SKM-1 treated with dmso at 0.1 percent for 144 hours (cell line): ENCODE data around the gene MRM3.
"Not testable (repeated sequence)": the region's sequence is repeated elsewhere in the genome, so short reads cannot be mapped to it uniquely, and the experiment has no call there.

Experiments used
- DNase-seq: peaks from one replicate; lab custom pipeline; 2025; ENCODE audit not compliant: unreplicated experiment; lab: John Stamatoyannopoulos, UW

Gene MRM3

GRCh38 chr17:781805-782731 lies at the start of gene MRM3, which contains the start of gene GLOD4:
MRM3 (plus strand) TSS chr17:782353; CDS start chr17:782379, 26 bp downstream.
GLOD4 (minus strand) TSS chr17:782280; CDS start chr17:782255, 25 bp downstream.
- DNase-seq, result peak; percentile 30

- no peak for DNase-seq
Observed at GRCh38 chr17:732902-733720, 49.0 kb upstream of the MRM3 start.

- no peak for DNase-seq
Observed at GRCh38 chr17:733743-734142, 48.4 kb upstream of the MRM3 start.

GRCh38 chr17:737561-738113 lies 44.5 kb upstream of the MRM3 start:
- DNase-seq, result no peak

GRCh38 chr17:740240-741017 lies 41.7 kb upstream of the MRM3 start:
- peak; percentile 75 for DNase-seq

- DNase-seq, result no peak
Observed at GRCh38 chr17:742147-742793, 39.9 kb upstream of the MRM3 start.

GRCh38 chr17:743139-743538 lies 39.0 kb upstream of the MRM3 start:
- DNase-seq, result no peak

- DNase-seq, result no peak
Observed at GRCh38 chr17:744937-745336, 37.2 kb upstream of the MRM3 start.

GRCh38 chr17:745406-745805 lies 36.7 kb upstream of the MRM3 start:
- no peak for DNase-seq

GRCh38 chr17:746181-746580 lies 36.0 kb upstream of the MRM3 start:
- DNase-seq, result no peak

- no peak for DNase-seq
Observed at GRCh38 chr17:746783-747629, 35.1 kb upstream of the MRM3 start.

- not testable (repeated sequence) for DNase-seq
Observed at GRCh38 chr17:748604-749003, 33.5 kb upstream of the MRM3 start.

GRCh38 chr17:749359-749758 lies 32.8 kb upstream of the MRM3 start:
- not testable (repeated sequence) for DNase-seq

- DNase-seq, result no peak
Observed at GRCh38 chr17:750431-751037, 31.6 kb upstream of the MRM3 start.

GRCh38 chr17:751269-752001 lies 30.7 kb upstream of the MRM3 start:
- peak; percentile 7 for DNase-seq

GRCh38 chr17:752002-752619 lies 30.0 kb upstream of the MRM3 start, which contains the start of gene GEMIN4:
GEMIN4 (minus strand) TSS chr17:752264; CDS start chr17:752142, 122 bp downstream.
- peak; percentile 59 for DNase-seq

GRCh38 chr17:752620-753219 lies 29.4 kb upstream of the MRM3 start:
- no peak for DNase-seq
